KBM-7 (cell line): ENCODE results near the gene PDIA5.
A peak's percentile ranks its signal among the peaks of the same experiment; 100 is the strongest.

Source experiments
- DNase-seq: peaks from one replicate; pipeline ENCODE4 v3.0.0-alpha.2; 2015
- in situ Hi-C: fragments of 300-500 bp; cut with MboI; formaldehyde crosslinking; loops from 2 replicates; pipeline ENCODE4 v1.14.3; 2020; ENCODE audit warnings: low sequenced_read_pairs, low pct_unique_long_range_greater_than_20kb, mixed read lengths

Gene PDIA5

GRCh38 chr3:123193448-123194101 lies 126.8 kb downstream of the PDIA5 start:
- in situ Hi-C loops, result no loop called here
- DNase-seq, result no peak

GRCh38 chr3:123194552-123194951 lies 127.7 kb downstream of the PDIA5 start:
- in situ Hi-C loops, result no loop called here
- DNase-seq, result no peak

GRCh38 chr3:123198372-123198771 lies 131.5 kb downstream of the PDIA5 start:
- DNase-seq, result no peak
- in situ Hi-C loops, result no loop called here

- in situ Hi-C loops, result no loop called here
- no peak for DNase-seq
These were observed 134.4 kb downstream of the PDIA5 start for GRCh38 chr3:123201223-123201556.

- DNase-seq, result peak; percentile 98
- in situ Hi-C loops, result no loop called here
These were observed 135.0 kb downstream of the PDIA5 start, which contains the start of gene SEC22A for GRCh38 chr3:123201557-123202427. TSS of gene SEC22A (plus strand) at chr3:123201943. CDS start at chr3:123209218, 7,275 bp downstream.

GRCh38 chr3:123202451-123202850 lies 135.6 kb downstream of the PDIA5 start:
- in situ Hi-C loops, result no loop called here

More at GRCh38 chr3:123202451-123202850, 135.6 kb downstream of the PDIA5 start:
- DNase-seq, result peak; percentile 28
